GM18519 (cell line): ENCODE data around the gene DCAF15.
"Not testable (repeated sequence)": the region's sequence is repeated elsewhere in the genome, so short reads cannot be mapped to it uniquely, and the experiment has no call there.

Experiments used
- ATAC-seq: cut with Tn5 transposase; IDR thresholded peaks from one replicate; pipeline ENCODE4 v1.9.1; 2021; ENCODE audit warnings: mild to moderate bottlenecking, moderate library complexity; ENCODE audit not compliant: unreplicated experiment, low FRiP score

DCAF15 gene, protein sequence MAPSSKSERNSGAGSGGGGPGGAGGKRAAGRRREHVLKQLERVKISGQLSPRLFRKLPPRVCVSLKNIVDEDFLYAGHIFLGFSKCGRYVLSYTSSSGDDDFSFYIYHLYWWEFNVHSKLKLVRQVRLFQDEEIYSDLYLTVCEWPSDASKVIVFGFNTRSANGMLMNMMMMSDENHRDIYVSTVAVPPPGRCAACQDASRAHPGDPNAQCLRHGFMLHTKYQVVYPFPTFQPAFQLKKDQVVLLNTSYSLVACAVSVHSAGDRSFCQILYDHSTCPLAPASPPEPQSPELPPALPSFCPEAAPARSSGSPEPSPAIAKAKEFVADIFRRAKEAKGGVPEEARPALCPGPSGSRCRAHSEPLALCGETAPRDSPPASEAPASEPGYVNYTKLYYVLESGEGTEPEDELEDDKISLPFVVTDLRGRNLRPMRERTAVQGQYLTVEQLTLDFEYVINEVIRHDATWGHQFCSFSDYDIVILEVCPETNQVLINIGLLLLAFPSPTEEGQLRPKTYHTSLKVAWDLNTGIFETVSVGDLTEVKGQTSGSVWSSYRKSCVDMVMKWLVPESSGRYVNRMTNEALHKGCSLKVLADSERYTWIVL

DNA sequence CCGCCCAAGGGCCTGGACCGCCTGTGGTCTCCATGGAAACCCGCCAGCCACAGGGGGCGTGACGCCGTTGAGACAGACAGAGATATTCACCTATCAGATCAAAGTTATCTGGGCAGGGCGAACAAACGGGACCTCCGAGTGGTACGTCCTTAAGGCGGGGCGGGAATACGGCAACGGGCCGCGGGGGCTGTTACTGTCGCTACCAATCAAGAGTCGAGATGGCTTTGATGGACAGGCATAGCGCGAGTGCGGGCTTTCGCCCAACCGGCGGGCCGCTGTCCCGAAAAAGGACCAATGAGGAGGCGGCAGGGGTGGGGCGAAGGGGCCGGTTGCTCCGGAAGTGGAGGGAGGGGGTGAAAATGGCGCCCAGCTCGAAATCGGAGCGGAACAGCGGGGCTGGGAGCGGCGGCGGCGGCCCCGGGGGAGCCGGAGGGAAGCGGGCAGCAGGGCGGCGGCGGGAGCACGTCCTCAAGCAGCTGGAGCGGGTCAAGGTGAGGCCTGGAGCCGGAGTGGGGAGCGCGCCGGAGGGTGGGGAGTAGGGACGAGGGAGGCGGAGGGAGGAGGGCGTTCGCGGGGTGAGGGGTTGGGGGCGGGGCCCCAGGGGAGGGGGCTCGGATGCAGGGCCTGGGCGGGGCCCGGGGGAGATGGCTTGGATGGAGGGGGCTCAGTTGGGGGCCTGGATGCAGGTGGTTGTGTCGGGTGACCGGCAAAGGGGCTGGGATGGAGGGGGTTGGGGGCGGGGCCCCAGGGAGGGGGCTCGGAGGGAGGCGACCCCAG lies at the start of gene DCAF15:
Gene DCAF15 (plus strand): TSS at position 356 of the 777 bp plus-strand sequence. CDS start 4 bp downstream, at position 360.
- peak; percentile 92 for ATAC-seq

DNA sequence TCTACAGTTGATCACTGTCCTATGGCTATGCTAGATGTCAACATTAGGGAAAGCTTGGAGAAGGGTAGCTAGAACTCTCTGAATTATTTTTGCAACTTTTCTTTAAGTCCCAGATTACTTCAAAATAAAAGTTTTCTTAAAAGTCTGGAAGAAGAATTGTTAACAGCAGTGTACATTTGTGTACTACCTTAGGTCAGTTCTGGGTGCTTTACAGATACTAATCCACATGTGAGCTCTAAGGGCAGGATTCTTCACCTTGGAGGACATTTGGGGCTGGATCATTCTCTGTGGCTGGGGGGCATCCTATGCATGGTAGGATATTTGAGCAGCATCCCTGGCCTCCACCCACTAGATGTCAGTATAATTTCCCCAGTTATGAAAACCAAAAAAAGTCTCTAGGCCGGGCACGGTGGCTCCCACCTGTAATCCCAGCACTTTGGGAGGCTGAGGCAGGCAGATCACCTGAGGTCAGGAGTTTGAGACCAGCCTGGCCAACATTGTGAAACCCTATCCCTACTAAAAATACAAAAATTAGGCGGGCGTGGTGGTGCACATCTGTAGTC lies 49.2 kb upstream of the DCAF15 start:
- ATAC-seq = no peak

DNA sequence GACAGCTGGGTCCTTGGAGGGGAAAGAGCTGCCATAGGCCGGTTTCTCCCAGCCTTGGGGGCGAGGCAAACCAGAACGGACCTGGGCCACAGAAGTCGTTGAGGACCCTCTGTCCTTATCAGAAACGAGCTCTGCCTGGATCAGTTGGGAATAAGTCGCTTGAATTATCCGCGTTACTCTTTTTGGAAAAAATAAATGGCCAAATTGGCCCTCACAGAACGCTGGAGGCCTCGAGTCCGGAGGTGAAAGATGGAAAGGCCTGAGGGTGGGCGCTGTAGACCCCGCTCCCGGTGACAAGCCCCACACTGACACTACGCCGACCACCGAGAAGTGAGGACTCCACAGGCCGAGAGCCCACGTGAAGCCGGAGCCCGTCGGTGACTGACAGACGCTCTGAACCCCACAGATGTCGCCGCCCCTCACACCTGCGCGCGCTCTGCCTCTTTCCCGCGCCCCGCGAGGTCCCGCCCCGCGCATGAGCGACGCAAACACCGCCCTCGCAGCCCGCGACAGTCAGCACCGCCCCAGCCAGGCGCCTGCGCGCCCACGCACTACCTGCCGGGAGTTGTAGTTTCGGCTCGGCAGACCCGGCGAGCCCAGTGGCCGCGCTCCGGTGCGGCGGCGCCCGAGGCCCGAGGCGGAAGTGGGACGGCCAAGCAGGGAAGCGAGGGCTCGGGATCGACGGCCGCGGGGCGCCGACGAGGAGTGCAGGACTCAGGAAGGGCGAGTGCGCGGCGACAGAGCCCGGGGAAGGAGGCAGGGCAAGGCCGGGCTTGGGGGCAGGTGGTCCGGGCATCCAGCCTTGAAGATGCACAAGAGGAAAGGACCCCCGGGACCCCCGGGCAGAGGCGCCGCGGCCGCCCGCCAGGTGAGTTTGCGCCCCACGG lies 46.4 kb upstream of the DCAF15 start, which contains the start of the genes BRME1 and CC2D1A:
Gene BRME1 (minus strand): TSS at position 484 of the 887 bp plus-strand sequence. CDS start 1,225 bp downstream, outside the sequence.
Gene CC2D1A (plus strand): TSS at position 568 of the 887 bp plus-strand sequence. CDS start 241 bp downstream, at position 809.
- ATAC-seq = peak; percentile 89

DNA sequence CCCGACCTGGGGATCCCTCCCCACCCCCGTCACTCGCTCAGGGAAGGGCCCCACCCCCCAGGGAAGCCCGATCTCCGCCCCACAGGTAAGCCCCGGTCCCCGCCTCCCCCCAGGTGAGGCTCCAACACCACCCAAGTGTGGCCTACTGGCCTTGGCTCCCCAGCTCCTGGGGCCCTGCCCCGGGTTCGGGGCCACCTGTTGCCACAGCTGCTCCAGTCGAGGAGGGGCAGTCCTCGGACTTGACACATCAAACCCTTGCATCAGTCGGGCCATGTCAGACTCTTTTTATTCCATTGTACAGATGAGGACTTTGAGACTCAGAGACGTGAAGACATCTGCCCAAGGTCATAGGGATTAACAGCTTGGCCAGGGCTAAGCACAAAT lies 45.8 kb upstream of the DCAF15 start:
- ATAC-seq = no peak

DNA sequence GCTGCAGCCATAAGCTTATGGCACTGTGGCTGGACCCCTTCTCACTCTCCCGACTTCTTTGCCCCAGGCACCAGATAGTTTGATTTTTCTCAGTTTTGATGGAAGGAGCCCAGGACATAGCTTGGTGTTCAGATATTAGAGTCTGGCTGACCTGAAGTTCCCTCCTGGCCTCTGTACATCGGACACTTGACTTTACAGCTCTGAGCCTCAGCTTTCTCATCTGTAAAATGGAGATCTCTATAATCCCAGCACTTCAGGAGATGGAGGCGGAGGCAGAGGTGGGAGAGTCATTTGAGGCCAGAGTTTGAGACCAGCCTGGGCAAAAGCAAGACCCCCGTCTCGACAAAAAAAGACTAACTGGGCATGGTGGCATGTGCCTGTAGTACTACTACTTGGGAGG lies 45.4 kb upstream of the DCAF15 start:
- no peak for ATAC-seq

DNA sequence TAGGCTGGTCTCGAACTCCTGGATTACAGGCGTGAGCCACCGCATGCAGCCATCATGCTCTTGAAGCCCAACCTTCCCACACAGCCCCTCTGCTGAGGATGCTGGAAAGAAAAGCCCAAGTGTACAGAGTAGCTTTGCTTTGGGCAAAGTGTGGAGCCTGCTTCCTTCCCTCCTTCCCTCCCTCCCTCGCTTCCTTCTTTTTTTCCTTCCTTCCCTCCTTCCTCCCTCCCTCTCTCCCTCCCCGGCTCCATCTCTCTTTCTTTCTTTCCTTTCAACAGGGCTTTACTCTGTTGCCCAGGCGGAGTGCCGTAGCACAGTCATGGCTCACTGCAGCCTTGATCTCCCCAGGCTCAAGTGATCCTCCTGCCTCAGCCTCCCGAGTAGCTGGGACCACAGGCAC lies 43.6 kb upstream of the DCAF15 start:
- ATAC-seq = no peak

DNA sequence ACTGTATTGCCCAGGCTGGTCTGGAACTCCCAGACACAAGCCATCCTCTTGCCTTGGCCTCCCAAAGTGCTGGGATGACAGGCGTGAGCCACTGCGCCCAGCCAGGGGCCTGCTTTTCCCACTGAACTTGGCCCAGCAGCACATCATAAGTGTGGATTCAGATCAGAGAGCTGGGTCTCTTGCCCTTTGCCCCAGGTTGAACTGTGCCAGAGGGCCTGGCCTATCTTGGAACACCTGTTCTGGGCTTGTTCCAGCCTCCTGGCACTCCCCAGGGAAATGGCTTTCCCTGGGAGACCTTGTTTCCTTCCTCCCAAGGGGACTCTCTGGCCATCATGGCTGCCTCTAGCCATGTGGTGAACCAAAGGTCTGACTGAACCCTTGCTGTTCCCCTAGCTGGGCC lies 42.9 kb upstream of the DCAF15 start:
- ATAC-seq = no peak

DNA sequence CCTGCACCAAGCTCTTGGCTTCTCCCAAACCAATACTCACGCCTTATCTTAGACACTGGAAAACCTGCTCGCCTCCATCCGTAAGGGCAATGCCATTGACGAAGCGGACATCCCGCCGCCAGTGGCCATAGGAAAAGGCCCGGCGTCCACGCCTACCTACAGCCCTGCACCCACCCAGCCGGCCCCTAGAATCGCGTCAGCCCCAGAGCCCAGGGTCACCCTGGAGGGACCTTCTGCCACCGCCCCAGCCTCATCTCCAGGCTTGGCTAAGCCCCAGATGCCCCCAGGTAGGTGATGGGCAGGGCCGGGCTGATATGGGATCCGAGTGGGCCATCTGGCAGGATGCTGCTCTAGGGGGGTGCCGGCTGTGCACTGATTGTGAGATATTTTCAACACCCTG lies 39.0 kb upstream of the DCAF15 start:
- no peak for ATAC-seq

DNA sequence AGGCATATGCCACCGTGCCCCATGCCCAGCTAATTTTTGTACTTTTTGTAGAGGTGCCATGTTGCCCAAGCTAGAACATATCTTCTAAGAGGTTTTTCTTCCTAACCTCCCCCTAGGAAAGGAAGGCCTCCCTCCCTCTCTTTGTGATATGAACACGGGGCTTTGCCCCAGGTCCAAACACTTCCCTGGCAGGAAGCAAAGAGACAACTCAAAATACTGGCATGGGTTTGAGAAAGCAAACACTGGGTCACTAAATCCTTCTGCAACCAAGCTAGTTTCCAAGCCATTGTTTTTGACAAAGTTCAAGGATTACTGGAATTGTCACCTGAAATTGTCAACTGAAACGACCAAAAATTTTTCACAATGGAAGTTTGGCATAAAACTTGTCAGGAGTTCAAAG lies 37.5 kb upstream of the DCAF15 start:
- ATAC-seq = no peak

DNA sequence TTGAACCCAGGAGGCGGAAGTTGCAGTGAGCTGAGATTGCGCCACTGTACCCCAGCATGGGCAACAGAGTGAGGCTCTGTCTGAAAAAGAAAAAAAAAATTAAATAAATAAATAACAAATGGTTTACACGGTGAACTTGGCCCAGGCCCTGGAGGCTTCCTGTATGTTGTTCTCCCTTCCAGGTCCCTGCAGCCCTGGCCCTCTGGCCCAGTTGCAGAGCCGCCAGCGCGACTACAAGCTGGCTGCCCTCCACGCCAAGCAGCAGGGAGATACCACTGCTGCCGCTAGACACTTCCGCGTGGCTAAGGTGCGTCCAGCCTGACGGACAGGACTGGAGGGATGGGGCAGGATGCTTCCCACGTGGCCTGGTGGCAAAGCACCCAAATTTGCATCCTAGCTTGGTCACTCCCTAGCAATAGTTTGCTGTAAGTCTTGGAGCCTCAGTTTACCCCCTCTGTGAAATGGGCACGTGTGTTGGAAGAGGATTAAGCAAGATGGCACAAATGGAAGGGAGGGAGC lies 34.4 kb upstream of the DCAF15 start:
- no peak for ATAC-seq

DNA sequence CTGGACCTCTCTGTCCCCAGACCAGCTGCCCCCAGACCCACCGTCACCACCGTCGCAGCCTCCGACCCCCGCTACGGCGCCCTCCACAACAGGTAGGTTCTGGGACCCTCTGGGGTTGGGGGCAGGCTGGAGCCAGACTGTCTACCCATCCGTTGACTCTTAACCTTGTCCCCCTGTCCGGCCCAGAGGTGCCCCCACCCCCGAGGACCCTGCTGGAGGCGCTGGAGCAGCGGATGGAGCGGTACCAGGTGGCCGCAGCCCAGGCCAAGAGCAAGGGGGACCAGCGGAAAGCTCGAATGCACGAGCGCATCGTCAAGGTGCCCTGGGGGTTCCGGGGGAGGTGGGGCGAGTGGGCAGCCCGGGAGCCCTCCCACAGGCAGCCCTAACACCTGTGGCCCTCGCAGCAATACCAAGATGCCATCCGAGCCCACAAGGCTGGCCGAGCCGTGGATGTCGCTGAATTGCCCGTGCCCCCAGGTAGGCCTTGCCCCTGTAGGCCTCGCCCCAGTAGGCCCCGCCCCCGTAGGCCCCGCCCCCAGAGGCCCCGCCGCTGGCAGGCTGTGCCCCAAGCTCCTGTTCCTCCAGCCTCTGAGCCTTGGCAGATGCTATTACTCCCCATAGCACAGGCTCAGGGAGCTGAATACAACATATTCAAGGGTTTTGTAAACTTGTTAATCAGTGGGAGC lies 33.4 kb upstream of the DCAF15 start:
- ATAC-seq = no peak

DNA sequence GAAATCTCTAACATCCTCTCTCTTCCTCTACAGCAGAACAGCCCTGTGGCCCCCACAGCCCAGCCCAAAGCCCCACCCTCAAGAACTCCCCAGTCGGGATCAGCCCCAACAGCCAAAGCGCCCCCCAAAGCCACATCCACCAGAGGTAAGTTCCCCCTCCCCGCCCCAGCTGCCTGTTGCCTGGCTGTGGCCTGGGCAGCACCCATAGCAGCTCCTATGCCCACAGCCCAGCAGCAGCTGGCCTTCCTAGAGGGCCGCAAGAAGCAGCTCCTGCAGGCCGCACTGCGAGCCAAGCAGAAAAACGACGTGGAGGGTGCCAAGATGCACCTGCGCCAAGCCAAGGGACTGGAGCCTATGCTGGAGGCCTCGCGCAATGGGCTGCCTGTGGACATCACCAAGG lies 31.8 kb upstream of the DCAF15 start:
- no peak for ATAC-seq

DNA sequence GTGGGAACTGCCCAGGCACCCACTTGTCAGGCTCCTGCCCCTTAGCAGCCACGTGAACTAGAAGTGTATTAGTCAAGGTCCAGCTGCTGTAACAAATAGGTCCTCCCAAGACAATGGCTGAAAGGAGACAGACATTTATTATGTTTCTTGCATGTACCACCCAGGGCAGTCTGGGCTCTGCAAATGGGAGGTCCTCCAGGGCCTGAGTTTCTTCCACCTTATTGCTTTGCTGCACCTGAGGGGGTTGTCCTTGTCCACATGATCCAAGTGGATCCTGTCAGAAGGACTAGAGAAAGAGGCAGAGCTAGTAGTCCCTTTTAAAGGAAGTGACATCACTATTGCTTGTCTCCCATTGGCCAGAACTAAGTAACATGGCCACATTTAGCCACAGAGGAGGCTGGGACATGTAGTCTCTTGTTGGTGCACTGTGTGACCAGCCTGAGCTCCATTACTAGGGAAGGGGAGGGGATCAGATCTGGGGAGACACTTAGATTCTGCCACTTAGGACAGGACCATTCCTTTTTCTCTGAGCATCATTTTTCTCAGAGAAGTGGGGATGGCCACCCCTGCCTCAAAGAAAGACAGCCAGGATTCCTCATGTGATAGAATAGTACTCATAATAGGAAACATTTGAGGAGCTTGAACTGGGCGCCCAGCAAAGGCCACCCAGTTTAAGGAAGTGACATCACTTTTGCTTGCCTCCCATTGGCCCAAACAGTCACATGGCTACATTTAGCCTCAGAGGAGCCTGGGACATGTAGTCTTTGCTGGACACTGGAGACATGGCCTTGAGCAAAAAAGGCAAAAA lies 31.2 kb upstream of the DCAF15 start:
- ATAC-seq = no peak

DNA sequence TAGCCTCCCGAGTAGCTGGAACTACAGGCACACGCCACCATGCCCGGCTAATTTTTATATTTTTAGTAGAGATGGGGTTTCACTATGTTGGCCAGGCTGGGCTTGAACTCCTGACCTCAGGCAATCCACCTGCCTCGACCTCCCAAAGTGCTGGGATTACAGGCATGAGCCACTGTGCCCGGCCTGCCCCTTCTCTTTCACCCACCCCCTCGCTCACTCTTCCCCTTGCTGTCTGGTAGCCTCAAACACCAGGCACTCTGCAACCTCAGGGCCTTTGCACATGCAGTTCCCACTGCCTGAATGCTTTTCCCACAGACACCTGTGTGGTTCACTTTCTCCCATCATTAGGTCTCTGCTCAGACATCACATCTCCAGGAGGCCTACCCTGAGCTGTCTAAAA lies 30.2 kb upstream of the DCAF15 start:
- ATAC-seq = not testable (repeated sequence)

DNA sequence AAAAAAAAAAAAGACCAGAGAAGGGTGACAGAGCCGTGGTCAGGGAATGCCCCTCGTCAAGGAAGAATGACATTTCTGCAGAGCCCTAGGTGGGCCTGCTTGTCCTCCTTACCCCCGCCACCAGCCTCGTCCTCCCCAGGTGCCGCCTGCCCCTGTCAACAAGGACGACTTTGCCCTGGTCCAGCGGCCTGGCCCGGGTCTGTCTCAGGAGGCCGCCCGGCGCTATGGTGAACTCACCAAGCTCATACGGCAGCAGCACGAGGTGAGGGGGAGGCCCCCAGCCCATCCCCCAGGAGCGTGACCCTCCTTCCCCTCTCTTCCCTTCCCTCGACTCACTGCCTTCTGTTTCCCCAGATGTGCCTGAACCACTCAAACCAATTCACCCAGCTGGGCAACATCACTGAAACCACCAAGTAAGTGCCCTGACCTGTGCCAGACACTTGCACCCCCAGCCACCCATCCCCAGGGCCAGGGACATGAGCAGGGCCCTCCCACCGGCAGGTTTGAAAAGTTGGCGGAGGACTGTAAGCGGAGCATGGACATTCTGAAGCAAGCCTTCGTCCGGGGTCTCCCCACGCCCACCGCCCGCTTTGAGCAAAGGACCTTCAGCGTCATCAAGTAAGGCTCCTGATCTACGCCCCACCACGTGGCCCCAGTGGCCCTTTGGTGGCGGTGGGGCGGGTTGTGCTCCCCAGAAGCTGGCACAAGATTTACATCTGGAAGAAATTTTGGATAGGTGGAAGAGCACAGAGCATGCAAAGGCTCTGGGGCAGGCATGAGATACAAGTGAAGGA lies 28.9 kb upstream of the DCAF15 start:
- no peak for ATAC-seq

DNA sequence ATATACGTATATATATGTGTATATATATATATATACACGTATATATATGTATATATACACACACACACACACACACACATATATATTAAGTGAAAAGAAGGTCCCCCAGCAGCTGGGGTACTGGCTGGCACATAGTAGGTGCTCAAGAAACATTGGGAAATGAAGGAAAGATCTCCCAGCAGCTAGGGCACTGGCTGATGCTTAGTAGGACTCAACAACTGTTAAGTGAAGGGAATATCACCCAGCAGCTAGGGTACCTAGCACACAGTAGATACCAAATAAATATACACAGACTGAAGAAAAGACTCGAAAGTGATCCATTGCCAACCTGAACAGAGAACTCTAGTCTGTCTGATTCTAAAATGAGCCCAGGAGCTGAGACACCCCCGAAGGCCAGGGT lies 26.3 kb upstream of the DCAF15 start:
- no peak for ATAC-seq

DNA sequence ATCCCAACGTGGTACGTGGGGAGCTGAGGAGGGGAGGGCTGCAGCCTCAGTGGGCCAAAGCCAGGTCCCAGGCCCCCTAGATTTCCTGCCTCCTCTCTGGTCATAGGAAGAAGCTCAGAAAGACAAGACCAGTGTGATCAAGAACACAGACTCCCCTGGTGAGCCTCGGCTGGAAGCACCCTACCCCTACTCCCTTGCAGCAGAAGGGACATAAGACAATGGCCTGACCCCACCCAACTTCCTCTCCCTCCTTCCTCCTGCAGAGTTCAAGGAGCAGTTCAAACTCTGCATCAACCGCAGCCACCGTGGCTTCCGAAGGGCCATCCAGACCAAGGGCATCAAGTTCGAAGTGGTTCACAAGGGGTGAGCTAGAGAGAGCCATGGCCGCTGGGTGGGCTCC lies 25.6 kb upstream of the DCAF15 start:
- no peak for ATAC-seq
